GM20000 (cell line): ENCODE results near the gene EPB41L1.
A peak's percentile ranks its signal among the peaks of the same experiment; 100 is the strongest.

Experiments
- DNase-seq: peaks from one replicate; pipeline ENCODE4 v3.0.0; 2012; ENCODE audit warnings: low spot score
- TF ChIP-seq, protein P1 (sequence below): IDR thresholded peaks from 2 replicates; pipeline ENCODE4 v1.5.1; 2012; ENCODE audit warnings: mild to moderate bottlenecking, control low read depth; ENCODE audit errors: extremely low read depth, missing control alignments

EPB41L1 gene

DNA sequence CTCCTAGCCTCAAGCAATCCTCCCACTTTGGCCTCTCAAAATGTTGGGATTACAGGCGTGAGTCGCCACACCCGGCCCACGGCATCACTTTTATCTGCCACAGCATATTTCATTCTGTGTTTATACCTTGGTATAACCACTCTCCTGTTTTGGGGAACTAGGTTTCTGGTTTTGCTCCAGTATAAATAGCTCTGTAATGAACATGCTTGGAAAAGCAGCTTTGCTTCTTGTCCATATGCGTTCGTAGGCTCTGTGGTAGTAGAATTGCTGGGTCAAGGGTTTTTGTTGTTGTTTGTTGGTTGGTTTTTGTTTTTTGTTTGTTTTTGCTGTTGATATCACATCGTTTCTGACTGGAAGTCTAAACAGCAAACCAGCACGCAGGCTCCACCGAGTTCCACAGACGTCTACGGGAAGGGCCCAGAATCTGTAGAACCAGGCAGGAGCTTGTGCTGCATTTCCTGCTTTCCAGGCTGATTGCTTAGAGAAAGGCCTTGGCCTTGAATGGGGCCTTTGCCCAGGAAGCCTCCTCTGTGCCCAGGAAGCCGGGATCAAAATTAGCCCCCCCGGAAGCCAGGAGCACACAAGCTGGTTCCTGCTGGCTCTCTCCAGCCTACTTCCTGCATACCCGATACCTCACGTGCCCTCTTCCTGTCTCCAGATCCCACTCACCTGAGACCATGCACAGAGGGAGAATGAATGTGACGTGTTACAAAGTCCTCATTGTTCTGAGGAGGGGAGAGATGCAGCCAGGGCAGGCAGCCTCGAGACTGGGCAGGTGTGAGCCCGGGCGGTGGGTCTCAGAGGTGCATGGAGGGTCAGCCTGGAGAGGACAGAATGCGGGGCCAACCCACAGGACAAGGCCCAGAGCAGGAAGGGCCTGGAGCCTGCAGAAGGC is 116.5 kb downstream of the EPB41L1 start:
- no peak for DNase-seq
- TF ChIP-seq, protein P1, sequence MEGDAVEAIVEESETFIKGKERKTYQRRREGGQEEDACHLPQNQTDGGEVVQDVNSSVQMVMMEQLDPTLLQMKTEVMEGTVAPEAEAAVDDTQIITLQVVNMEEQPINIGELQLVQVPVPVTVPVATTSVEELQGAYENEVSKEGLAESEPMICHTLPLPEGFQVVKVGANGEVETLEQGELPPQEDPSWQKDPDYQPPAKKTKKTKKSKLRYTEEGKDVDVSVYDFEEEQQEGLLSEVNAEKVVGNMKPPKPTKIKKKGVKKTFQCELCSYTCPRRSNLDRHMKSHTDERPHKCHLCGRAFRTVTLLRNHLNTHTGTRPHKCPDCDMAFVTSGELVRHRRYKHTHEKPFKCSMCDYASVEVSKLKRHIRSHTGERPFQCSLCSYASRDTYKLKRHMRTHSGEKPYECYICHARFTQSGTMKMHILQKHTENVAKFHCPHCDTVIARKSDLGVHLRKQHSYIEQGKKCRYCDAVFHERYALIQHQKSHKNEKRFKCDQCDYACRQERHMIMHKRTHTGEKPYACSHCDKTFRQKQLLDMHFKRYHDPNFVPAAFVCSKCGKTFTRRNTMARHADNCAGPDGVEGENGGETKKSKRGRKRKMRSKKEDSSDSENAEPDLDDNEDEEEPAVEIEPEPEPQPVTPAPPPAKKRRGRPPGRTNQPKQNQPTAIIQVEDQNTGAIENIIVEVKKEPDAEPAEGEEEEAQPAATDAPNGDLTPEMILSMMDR = no peak

DNA sequence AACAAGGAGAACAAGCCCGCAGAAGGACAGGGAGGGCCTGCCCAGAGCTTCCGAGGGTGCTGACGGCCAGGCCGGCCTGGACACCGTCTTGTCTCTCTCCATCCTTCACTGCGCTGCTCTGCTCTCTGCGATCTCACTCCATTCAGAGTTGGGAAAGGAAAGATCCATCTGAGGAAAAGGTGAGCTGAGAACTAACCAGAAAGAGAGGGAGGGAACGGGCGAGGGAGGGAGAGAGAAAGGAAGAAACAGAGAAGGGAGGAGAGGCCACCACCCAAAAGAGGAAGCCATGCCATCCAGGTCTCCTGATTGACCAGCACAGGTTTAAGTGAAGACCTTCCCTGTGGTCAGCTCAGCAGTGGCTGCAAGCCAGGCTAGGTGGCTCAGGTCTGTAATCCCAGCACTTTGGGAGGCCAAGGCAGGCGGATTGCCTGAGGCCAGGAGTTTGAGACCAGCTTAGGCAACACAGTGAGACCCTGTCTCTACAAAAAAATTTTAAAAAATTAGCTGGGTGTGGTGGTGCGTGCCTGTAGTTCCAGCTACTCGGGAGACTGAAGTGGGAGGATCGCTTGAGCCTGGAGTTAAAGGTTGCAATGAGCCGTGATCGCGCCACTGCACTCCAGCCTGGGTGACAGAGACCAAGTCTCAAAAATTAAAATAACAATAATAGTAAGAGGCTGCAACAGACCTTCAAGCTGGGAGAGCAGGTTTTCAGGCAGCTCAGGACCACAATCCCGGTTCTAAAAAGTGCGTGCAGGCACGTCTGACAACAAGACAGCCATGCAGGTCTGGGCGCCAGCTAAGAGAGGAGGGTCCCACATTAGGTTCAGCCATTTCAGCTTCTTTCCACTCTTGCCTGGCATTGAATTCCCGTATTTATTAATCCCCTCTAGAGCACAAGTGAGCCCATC is 117.4 kb downstream of the EPB41L1 start:
- TF ChIP-seq, protein P1 = no peak
- DNase-seq = no peak

DNA sequence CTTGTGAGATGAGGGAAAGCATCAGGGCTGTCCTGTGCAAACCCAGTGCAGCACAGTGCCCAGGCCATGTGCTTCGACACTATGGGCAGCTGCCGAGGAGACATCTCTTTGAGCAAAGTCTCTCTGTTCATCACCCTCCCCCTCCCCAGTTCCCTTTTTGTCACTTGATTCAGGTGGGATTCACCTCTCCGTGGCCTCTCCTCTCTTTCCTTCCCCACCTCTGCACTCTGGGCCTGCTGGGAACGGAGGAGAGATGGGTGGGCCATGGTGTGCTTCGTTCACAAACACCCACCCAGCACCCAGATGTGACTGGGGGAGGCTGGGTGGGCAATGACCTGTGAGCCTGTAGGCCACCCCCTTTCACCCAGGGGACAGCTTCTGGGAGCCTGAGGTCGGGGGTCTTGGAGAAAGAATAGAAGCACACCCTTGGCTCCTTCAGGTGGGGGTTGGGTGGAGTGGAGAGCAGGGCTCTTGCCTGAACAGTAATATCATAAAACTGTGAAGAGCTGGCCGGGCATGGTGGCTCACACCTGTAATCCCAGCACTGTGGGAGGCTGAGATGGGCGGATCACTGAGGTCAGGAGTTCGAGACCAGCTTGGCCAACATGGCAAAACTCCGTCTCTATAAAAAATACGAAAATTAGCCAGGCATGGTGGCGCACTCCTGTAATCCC is 118.1 kb downstream of the EPB41L1 start:
- TF ChIP-seq, protein P1 = no peak
- DNase-seq = no peak

DNA sequence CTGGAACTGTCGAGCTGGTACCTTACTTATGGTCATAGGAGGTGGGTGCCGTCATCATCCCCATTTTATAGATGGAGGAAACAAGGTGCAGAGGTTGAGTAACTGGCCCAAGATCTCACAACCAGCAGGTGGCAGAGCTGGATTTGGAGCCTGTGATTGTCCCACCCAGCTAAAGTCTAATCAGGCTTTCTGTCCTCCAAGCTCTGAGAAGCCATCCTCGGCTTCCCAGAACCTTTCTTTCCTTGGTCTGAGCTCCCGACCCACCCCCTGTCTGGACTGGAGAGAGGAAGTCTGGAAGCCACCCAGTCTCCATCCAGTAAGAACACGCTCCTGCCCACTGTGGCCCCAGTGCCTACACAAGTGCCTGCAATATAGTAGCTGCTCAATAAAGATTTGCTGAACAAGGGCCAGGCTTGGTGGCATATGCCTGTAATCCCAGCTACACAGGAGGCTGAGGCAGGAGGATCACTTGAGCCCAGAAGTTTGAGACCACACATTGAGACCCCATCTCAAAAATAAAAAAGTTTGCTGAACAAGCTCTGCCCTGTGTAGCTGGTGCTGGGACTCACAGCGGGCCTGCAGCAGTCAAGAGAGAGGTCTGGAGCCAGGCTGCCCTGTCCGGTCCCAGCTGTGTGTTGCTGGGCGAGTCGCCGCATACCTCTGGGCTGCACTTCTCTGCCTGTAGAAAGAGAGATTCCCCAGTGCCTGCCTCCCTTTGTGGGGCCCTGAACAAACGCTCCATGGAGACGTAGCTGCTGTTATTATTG is 119.1 kb downstream of the EPB41L1 start:
- DNase-seq = peak; percentile 44

DNA sequence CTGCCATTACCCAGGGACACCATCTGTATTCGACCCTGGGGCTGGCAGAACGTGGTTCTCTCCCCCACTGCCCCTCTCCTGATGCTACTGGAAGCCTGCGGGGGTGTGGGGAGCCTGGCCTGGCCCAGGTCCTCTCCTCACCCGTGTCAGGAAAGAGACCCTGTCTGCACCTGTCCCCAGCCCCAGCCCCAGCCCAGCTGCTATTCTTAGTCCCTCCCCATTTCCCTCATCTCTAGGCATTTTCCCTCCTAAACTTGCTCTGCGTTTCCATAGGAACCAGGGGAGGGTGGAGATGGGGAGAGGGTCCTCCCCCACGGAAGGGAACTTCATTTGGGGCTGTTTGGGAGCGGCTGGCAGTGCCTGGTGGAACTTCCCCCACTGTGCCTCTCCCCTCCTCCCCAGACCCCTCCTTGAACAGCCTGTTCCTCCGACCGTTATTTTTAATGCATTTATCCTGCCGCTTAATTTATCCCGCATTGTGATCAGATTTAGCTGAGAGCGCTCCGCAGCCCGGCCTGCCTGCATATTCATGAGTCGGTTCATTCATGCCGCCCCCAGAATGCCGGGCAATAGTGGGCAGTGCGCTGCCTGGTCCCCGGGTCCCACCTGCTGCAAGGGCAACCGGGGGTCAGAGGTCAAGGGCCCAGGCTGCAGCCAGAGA is 119.8 kb downstream of the EPB41L1 start:
- no peak for DNase-seq

More for the DNA sequence above, 119.1 kb downstream of the EPB41L1 start:
- TF ChIP-seq, protein P1 = no peak

DNA sequence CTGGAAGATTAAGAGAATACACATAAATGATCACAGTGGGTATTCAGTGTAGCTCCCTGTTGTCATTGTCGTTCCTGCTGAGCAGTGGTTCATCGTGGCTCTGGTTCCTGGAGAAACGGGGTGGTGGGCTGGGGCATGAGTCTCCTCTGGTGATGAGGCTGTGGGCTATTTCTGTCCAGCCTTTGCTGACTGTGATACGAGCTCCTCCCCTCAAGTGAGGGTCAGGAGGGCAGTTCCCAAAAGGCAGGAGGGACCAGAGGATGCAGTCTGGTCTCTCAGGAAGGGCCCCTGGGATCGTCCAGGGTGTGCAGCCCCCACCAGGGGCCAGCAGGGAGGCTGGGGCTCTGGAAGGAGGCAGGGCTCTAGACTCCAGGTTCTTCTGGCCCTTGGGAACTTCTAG is 120.5 kb downstream of the EPB41L1 start:
- TF ChIP-seq, protein P1 = no peak
- no peak for DNase-seq

More for the DNA sequence above, 119.8 kb downstream of the EPB41L1 start:
- TF ChIP-seq, protein P1 = no peak
